ENCODE results near the gene ATF7IP. TPM values are rescaled to one million over a fixed set of nuclear protein-coding genes. Genes with fewer than 3 reads are reported as not detected.

ATF7IP gene
- polyA plus RNA-seq, 3 donors = 51.7 to 64.2 (median 55.5) TPM

Other genes starting within 250 kb of the ATF7IP start
- 10 to 100 TPM; 41.6 to 48.3 (median 42.8) TPM for gene PLBD1, start 202.2 kb downstream of the ATF7IP start, polyA plus RNA-seq (ENCODE audit: insufficient read length in 3 of 3)